H9 (cell line): ENCODE measurements around the gene LHFPL2. TPM values are rescaled to one million over a fixed set of nuclear protein-coding genes. Genes with fewer than 3 reads are reported as not detected.

Experiments used
- DNase-seq: peaks from one replicate; pipeline ENCODE4 v3.0.0-alpha.2; 2017
- H2AFZ ChIP-seq: one replicate; pipeline ENCODE4 v1.6.1; 2013; ENCODE audit warnings: mild to moderate bottlenecking, low read length, control low read depth, moderate library complexity
- H2AK5ac ChIP-seq: 2 replicates; pipeline ENCODE4 v1.6.1; 2013; ENCODE audit warnings: low read length, control low read depth, mixed read lengths; ENCODE audit not compliant: insufficient read length
- H2BK120ac ChIP-seq: one replicate; pipeline ENCODE4 v1.6.1; 2013; ENCODE audit warnings: low read depth, mild to moderate bottlenecking, low read length, control low read depth, inconsistent platforms; ENCODE audit not compliant: poor library complexity, severe bottlenecking
- H2BK12ac ChIP-seq: 2 replicates; pipeline ENCODE4 v1.6.1; 2013; ENCODE audit warnings: low read length, control low read depth, mixed read lengths, low read depth; ENCODE audit not compliant: insufficient read length
- H2BK15ac ChIP-seq: 2 replicates; pipeline ENCODE4 v1.6.1; 2013; ENCODE audit warnings: low read depth, low read length, control low read depth
- H2BK20ac ChIP-seq: one replicate; pipeline ENCODE4 v1.6.1; 2013; ENCODE audit warnings: low read depth, mild to moderate bottlenecking, low read length, control low read depth, inconsistent platforms; ENCODE audit not compliant: poor library complexity, severe bottlenecking
- H2BK5ac ChIP-seq: 2 replicates; pipeline ENCODE4 v1.6.1; 2013; ENCODE audit warnings: low read length, control low read depth, mixed read lengths; ENCODE audit not compliant: insufficient read length
- H3K14ac ChIP-seq: 2 replicates; pipeline ENCODE4 v1.6.1; 2013; ENCODE audit warnings: low read length, control low read depth; ENCODE audit not compliant: insufficient read depth
- H3K18ac ChIP-seq: 2 replicates; pipeline ENCODE4 v1.6.1; 2013; ENCODE audit warnings: low read depth, mild to moderate bottlenecking, mixed read lengths, low read length, control low read depth; ENCODE audit not compliant: insufficient read length
- H3K23ac ChIP-seq: 2 replicates; pipeline ENCODE4 v1.6.1; 2013; ENCODE audit warnings: low read length, control low read depth, mixed read lengths, low read depth; ENCODE audit not compliant: insufficient read length
- H3K23me2 ChIP-seq: 2 replicates; pipeline ENCODE4 v1.6.1; 2013; ENCODE audit warnings: low read depth, mild to moderate bottlenecking, mixed read lengths, low read length, control low read depth; ENCODE audit not compliant: insufficient read length, poor library complexity, severe bottlenecking
- H3K27ac ChIP-seq: 2 replicates; pipeline ENCODE4 v1.5.1; 2013; ENCODE audit warnings: low read length, control low read depth, mixed read lengths, low read depth; ENCODE audit not compliant: insufficient read length
- H3K27me3 ChIP-seq: 2 replicates; pipeline ENCODE4 v1.6.1; 2013; ENCODE audit warnings: low read length, control low read depth, inconsistent platforms; ENCODE audit not compliant: insufficient read depth
- H3K4ac ChIP-seq: 2 replicates; pipeline ENCODE4 v1.6.1; 2013; ENCODE audit warnings: low read depth, mild to moderate bottlenecking, control low read depth, inconsistent platforms, low read length, moderate library complexity
- H3K4me1 ChIP-seq: 2 replicates; pipeline ENCODE4 v1.6.1; 2013; ENCODE audit warnings: low read length, control low read depth, inconsistent platforms; ENCODE audit not compliant: insufficient read depth
- H3K4me2 ChIP-seq: 2 replicates; pipeline ENCODE4 v1.6.1; 2013; ENCODE audit warnings: low read length, control low read depth, mixed read lengths; ENCODE audit not compliant: insufficient read length, insufficient read depth
- H3K56ac ChIP-seq: 2 replicates; pipeline ENCODE4 v1.6.1; 2013; ENCODE audit warnings: low read depth, mild to moderate bottlenecking, mixed read lengths, low read length, control low read depth; ENCODE audit not compliant: insufficient read length
- H3K79me1 ChIP-seq: 2 replicates; pipeline ENCODE4 v1.6.1; 2013; ENCODE audit warnings: low read depth, mild to moderate bottlenecking, moderate library complexity, low read length, control low read depth, inconsistent platforms; ENCODE audit not compliant: insufficient read depth, poor library complexity, severe bottlenecking
- H3K79me2 ChIP-seq: 2 replicates; pipeline ENCODE4 v1.6.1; 2013; ENCODE audit warnings: low read length, control low read depth, inconsistent platforms; ENCODE audit not compliant: insufficient read depth
- H3K9ac ChIP-seq: 2 replicates; pipeline ENCODE4 v1.6.1; 2013; ENCODE audit warnings: low read length, control low read depth, mixed read lengths; ENCODE audit not compliant: insufficient read length; ENCODE audit errors: extremely low read depth
- H3K9me3 ChIP-seq: one replicate; pipeline ENCODE4 v1.6.1; 2013; ENCODE audit warnings: low read depth, low read length, inconsistent platforms; ENCODE audit not compliant: control insufficient read depth
- H3T11ph ChIP-seq: one replicate; pipeline ENCODE4 v1.6.1; 2013; ENCODE audit warnings: mild to moderate bottlenecking, low read length, control low read depth, inconsistent platforms
- H4K20me1 ChIP-seq: one replicate; pipeline ENCODE4 v1.6.1; 2013; ENCODE audit not compliant: control insufficient read depth, insufficient read length, insufficient read depth
- H4K5ac ChIP-seq: 2 replicates; pipeline ENCODE4 v1.6.1; 2013; ENCODE audit warnings: low read depth, mild to moderate bottlenecking, mixed read lengths, low read length, control low read depth; ENCODE audit not compliant: insufficient read length
- H4K8ac ChIP-seq: replicated peaks from 2 replicates; pipeline ENCODE4 v1.6.1; 2013; ENCODE audit warnings: low read length, control low read depth, mixed read lengths, low read depth; ENCODE audit not compliant: insufficient read length
- H4K91ac ChIP-seq: 2 replicates; pipeline ENCODE4 v1.6.1; 2013; ENCODE audit warnings: low read depth, mild to moderate bottlenecking, moderate library complexity, mixed read lengths, low read length, control low read depth; ENCODE audit not compliant: insufficient read length
- H3K27ac Mint-ChIP-seq, 3 experiments: 2 replicates in 2 of 3; 3 replicates in 1 of 3; pipeline ENCODE4 v1.8.0; 2020 to 2021; ENCODE audit warnings: mixed read lengths in 3 of 3, mild to moderate bottlenecking in 1 of 3, moderate library complexity in 1 of 3
- H3K27me3 Mint-ChIP-seq: 2 replicates; pipeline ENCODE4 v1.8.0; 2021; ENCODE audit warnings: low read depth, mild to moderate bottlenecking, moderate library complexity, mixed read lengths
- H3K36me3 Mint-ChIP-seq, 3 experiments: 2 replicates in 2 of 3; 3 replicates in 1 of 3; pipeline ENCODE4 v1.8.0; 2020 to 2021; ENCODE audit warnings: low read depth in 3 of 3, mixed read lengths in 3 of 3; ENCODE audit not compliant: insufficient read depth in 1 of 3
- H3K4me1 Mint-ChIP-seq, 2 experiments: 2 replicates each; pipeline ENCODE4 v1.8.0; 2020; ENCODE audit warnings: mixed read lengths in 2 of 2
- H3K4me3 Mint-ChIP-seq, 2 experiments: 2 replicates in 1 of 2; 3 replicates in 1 of 2; pipeline ENCODE4 v1.8.0; 2020 to 2021; ENCODE audit warnings: mild to moderate bottlenecking in 2 of 2, mixed read lengths in 2 of 2, moderate library complexity in 1 of 2
- H3K9me3 Mint-ChIP-seq, 2 experiments: 2 replicates in 1 of 2; 3 replicates in 1 of 2; pipeline ENCODE4 v1.8.0; 2020; ENCODE audit warnings: mild to moderate bottlenecking in 2 of 2, mixed read lengths in 2 of 2, moderate library complexity in 1 of 2
- WGBS: extraction: QIAGEN DNeasy Blood & Tissue Kit; methylation state at CpG from one replicate; pipeline ENCODE4 v1.1.7; 2013; ENCODE audit warnings: missing lambda C conversion rate, low lambda C conversion rate, mixed read lengths; ENCODE audit not compliant: insufficient read length; ENCODE audit errors: extremely low coverage; 5-methylcytosine and 5-hydroxymethylcytosine counted together
- total RNA-seq: library from RNA; stranded (reverse); gene quantifications from 2 replicates; pipeline ENCODE4 v1.2.1, GENCODE V29; 2021
- TF ChIP-seq, protein P1 (sequence below): fragments of 200-600 bp; sonication (generic); conservative IDR thresholded peaks from 3 replicates; pipeline ENCODE4 v1.8.0; 2021; ENCODE audit warnings: antibody characterized with exemption, mild to moderate bottlenecking

Gene LHFPL2
- total RNA-seq, 1 experiment from 2014 or later = 26.3 TPM

DNA sequence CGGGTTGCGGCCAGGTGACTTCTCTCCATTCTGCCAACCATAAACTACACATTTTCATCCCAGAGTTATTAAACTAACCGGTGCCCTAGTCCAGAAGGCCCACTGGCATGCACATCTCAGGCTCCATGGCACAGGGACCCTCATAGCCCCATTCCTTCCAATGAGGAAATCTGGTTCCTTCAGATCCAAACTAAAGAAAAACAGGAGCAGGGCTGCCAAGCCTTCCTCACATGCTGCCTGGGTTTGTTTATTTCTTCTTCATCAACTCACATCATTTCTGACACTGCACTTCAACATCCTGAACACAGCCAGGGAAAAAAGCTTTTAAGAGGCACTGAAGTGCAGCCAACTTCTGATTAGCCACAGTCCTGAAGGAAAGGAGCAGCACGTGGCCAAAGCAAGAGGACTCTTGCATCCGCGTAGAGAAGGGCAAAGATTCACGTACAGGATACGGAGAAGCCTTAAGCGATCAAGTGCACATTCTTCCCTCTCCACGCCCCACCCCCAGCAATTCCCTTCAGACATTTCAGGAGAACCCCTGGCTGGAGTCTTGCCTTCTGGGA lies 22.5 kb downstream of the LHFPL2 start:
- no peak overlapping the region for H4K5ac ChIP-seq
- no peak overlapping the region for H2AFZ ChIP-seq
- no peak overlapping the region for H3K56ac ChIP-seq
- no peak overlapping the region for H3K14ac ChIP-seq
- no peaks in the 10 kb centered on the region for H3K9me3 ChIP-seq
- H3K23ac ChIP-seq = no peak overlapping the region
- no peaks in the 10 kb centered on the region for H3K23me2 ChIP-seq
- H3T11ph ChIP-seq = no peak overlapping the region
- H4K8ac ChIP-seq = no peak overlapping the region
- no peak overlapping the region for H3K4me2 ChIP-seq
- TF ChIP-seq, protein P1, sequence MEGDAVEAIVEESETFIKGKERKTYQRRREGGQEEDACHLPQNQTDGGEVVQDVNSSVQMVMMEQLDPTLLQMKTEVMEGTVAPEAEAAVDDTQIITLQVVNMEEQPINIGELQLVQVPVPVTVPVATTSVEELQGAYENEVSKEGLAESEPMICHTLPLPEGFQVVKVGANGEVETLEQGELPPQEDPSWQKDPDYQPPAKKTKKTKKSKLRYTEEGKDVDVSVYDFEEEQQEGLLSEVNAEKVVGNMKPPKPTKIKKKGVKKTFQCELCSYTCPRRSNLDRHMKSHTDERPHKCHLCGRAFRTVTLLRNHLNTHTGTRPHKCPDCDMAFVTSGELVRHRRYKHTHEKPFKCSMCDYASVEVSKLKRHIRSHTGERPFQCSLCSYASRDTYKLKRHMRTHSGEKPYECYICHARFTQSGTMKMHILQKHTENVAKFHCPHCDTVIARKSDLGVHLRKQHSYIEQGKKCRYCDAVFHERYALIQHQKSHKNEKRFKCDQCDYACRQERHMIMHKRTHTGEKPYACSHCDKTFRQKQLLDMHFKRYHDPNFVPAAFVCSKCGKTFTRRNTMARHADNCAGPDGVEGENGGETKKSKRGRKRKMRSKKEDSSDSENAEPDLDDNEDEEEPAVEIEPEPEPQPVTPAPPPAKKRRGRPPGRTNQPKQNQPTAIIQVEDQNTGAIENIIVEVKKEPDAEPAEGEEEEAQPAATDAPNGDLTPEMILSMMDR = no peak
- H3K79me2 ChIP-seq = peaks cover 22% of the 10 kb centered on the region
- Mint-ChIP-seq H3K27me3 (no peaks in the 10 kb centered on the region), H3K4me1 (peaks cover 5 to 12% of the 10 kb centered on the region in 2 experiments), H3K27ac (0 out of 7 replicates have a peak overlapping the region, but pooled peaks of 1 of the 3 experiments have one; percentile 52), H3K4me3 (no peak overlapping the region), H3K9me3 (peaks cover 4 to 12% of the 10 kb centered on the region in 2 experiments), H3K36me3 (peaks cover 52 to 62% (median 54%) of the 10 kb centered on the region in 3 experiments)
- no peak overlapping the region for H2BK12ac ChIP-seq
- no peak overlapping the region for H4K91ac ChIP-seq
- no peak overlapping the region for H2BK5ac ChIP-seq
- no CpG with 5 or more reads among the region's 10 CpGs for WGBS
- H2BK20ac ChIP-seq = no peak overlapping the region
- no peak overlapping the region for H2BK120ac ChIP-seq
- H2AK5ac ChIP-seq = no peak overlapping the region
- H2BK15ac ChIP-seq = no peak overlapping the region
- no peak overlapping the region for H3K4ac ChIP-seq
- peaks cover 7% of the 10 kb centered on the region for H3K79me1 ChIP-seq
- no peaks in the 10 kb centered on the region for H4K20me1 ChIP-seq
- H3K27me3 ChIP-seq = no peaks in the 10 kb centered on the region
- no peak overlapping the region for H3K27ac ChIP-seq
- no peaks in the 10 kb centered on the region for H3K4me1 ChIP-seq
- no peak for DNase-seq
- H3K18ac ChIP-seq = no peak overlapping the region
- H3K9ac ChIP-seq = no peak overlapping the region
